GM23338 (cell line): ENCODE measurements around the gene SMIM5. TPM values are rescaled to one million over a fixed set of nuclear protein-coding genes. Genes with fewer than 3 reads are reported as not detected.

Experiments used
- ATAC-seq: fragments of 200-7000 bp; cut with Tn5 transposase; 3 replicates; pipeline ENCODE4 v1.9.1; 2020
- DNase-seq: peaks from one replicate; pipeline ENCODE4 v3.0.0-alpha.2; 2015; ENCODE audit warnings: low spot score
- H2AFZ ChIP-seq: fragments of 200-600 bp; sonication (generic); 2 replicates; pipeline ENCODE4 v1.8.0; 2016; ENCODE audit warnings: antibody characterized with exemption, mild to moderate bottlenecking, moderate library complexity
- H3F3A ChIP-seq: fragments of 200-600 bp; sonication (generic); replicated peaks from 2 replicates; pipeline ENCODE4 v1.8.0; 2017; ENCODE audit warnings: antibody characterized with exemption, mixed run types, low read depth
- H3K27ac ChIP-seq: fragments of 200-600 bp; sonication (generic); 2 replicates; pipeline ENCODE4 v1.6.1; 2016; ENCODE audit warnings: low read depth
- H3K27me3 ChIP-seq: fragments of 200-600 bp; sonication (generic); 2 replicates; pipeline ENCODE4 v1.8.0; 2016; ENCODE audit warnings: mild to moderate bottlenecking, mixed run types, moderate library complexity; ENCODE audit not compliant: insufficient read depth
- H3K36me3 ChIP-seq: fragments of 200-600 bp; sonication (generic); 2 replicates; pipeline ENCODE4 v1.8.0; 2016; ENCODE audit warnings: mild to moderate bottlenecking; ENCODE audit not compliant: insufficient read depth
- H3K4me1 ChIP-seq: fragments of 200-600 bp; sonication (generic); 2 replicates; pipeline ENCODE4 v1.8.0; 2016; ENCODE audit warnings: mild to moderate bottlenecking, moderate library complexity; ENCODE audit not compliant: insufficient read depth
- H3K4me2 ChIP-seq: fragments of 200-600 bp; sonication (generic); 2 replicates; pipeline ENCODE4 v1.7.1; 2017; ENCODE audit warnings: mixed run types
- H3K4me3 ChIP-seq: fragments of 200-600 bp; sonication (generic); 2 replicates; pipeline ENCODE4 v1.6.1; 2016; ENCODE audit warnings: mixed run types
- H3K79me2 ChIP-seq: fragments of 200-600 bp; sonication (generic); replicated peaks from 2 replicates; pipeline ENCODE4 v1.8.0; 2017; ENCODE audit warnings: mild to moderate bottlenecking; ENCODE audit not compliant: insufficient read depth
- H3K9me2 ChIP-seq: fragments of 200-600 bp; sonication (generic); 2 replicates; pipeline ENCODE4 v1.8.0; 2017; ENCODE audit not compliant: insufficient read depth
- H4K20me1 ChIP-seq: fragments of 200-600 bp; sonication (generic); replicated peaks from 2 replicates; pipeline ENCODE4 v1.8.0; 2017; ENCODE audit warnings: mild to moderate bottlenecking; ENCODE audit not compliant: insufficient read depth
- H3K27ac Mint-ChIP-seq: 2 replicates; pipeline ENCODE4 v1.8.0; 2020; ENCODE audit warnings: inconsistent platforms, mild to moderate bottlenecking, moderate library complexity, mixed read lengths
- H3K27me3 Mint-ChIP-seq: 3 replicates; pipeline ENCODE4 v1.8.0; 2022; ENCODE audit warnings: low read depth, mild to moderate bottlenecking, moderate library complexity, mixed read lengths, inconsistent platforms; ENCODE audit not compliant: insufficient read depth, poor library complexity
- H3K36me3 Mint-ChIP-seq: 3 replicates; pipeline ENCODE4 v1.8.0; 2021; ENCODE audit warnings: low read depth, mild to moderate bottlenecking, inconsistent platforms, moderate library complexity, mixed read lengths
- H3K4me1 Mint-ChIP-seq: 3 replicates; pipeline ENCODE4 v1.8.0; 2020; ENCODE audit warnings: mild to moderate bottlenecking, inconsistent platforms, mixed read lengths
- H3K4me3 Mint-ChIP-seq: 3 replicates; pipeline ENCODE4 v1.8.0; 2021; ENCODE audit warnings: moderate library complexity, mild to moderate bottlenecking, inconsistent platforms, mixed read lengths
- H3K9me3 Mint-ChIP-seq: 3 replicates; pipeline ENCODE4 v1.8.0; 2020; ENCODE audit warnings: moderate library complexity, mild to moderate bottlenecking, inconsistent platforms, mixed read lengths
- CREB1 ChIP-seq: fragments of 250-450 bp; sonication (Bioruptor Pico); IDR thresholded peaks from 2 replicates; pipeline ENCODE4 v1.5.0; 2020; ENCODE audit warnings: low read depth, mild to moderate bottlenecking, moderate library complexity
- CTCF ChIP-seq, 2 experiments: fragments of 200-600 bp in 1 of 2; sonication (generic) in 1 of 2; conservative IDR thresholded peaks; 2 replicates each; pipeline versions ENCODE4 v1.5.1 to v1.6.1; 2016 to 2017; ENCODE audit warnings: antibody characterized with exemption in 2 of 2, low read depth in 2 of 2, mild to moderate bottlenecking in 2 of 2, moderate library complexity in 1 of 2
- ETS1 ChIP-seq: IDR thresholded peaks from 2 replicates; pipeline ENCODE4 v1.6.1; 2016; ENCODE audit warnings: antibody characterized with exemption
- EZH2phosphoT487 ChIP-seq: fragments of 200-600 bp; sonication (generic); IDR thresholded peaks from one replicate; pipeline ENCODE4 v1.8.1; 2018; ENCODE audit warnings: antibody characterized with exemption; ENCODE audit not compliant: unreplicated experiment
- JUNB ChIP-seq: IDR thresholded peaks from one replicate; pipeline ENCODE4 v1.6.1; 2016; ENCODE audit warnings: antibody characterized with exemption; ENCODE audit not compliant: unreplicated experiment
- NANOG ChIP-seq: IDR thresholded peaks from 2 replicates; pipeline ENCODE4 v1.6.1; 2016; ENCODE audit warnings: antibody characterized with exemption, borderline replicate concordance
- POLR2AphosphoS5 ChIP-seq: IDR thresholded peaks from 2 replicates; pipeline ENCODE4 v1.6.1; 2016; ENCODE audit warnings: antibody characterized with exemption, low read depth
- REST ChIP-seq: IDR thresholded peaks from one replicate; pipeline ENCODE4 v1.6.1; 2018; ENCODE audit warnings: antibody characterized with exemption; ENCODE audit not compliant: unreplicated experiment
- STAT1 ChIP-seq: IDR thresholded peaks from one replicate; pipeline ENCODE4 v1.6.1; 2016; ENCODE audit warnings: antibody characterized with exemption; ENCODE audit not compliant: unreplicated experiment
- ZNF114 ChIP-seq: fragments of 250-450 bp; sonication (Bioruptor Pico); IDR thresholded peaks from 2 replicates; pipeline ENCODE4 v1.5.0; 2020; ENCODE audit warnings: mild to moderate bottlenecking, moderate library complexity
- ZNF331 ChIP-seq: fragments of 250-450 bp; sonication (Bioruptor Pico); IDR thresholded peaks from 2 replicates; pipeline ENCODE4 v1.5.0; 2020; ENCODE audit warnings: low read depth, mild to moderate bottlenecking, moderate library complexity
- ZNF462 ChIP-seq: fragments of 250-450 bp; sonication (Bioruptor Pico); IDR thresholded peaks from 2 replicates; pipeline ENCODE4 v1.5.0; 2020; ENCODE audit warnings: mild to moderate bottlenecking, moderate library complexity
- polyA plus RNA-seq: library from polyadenylated mRNA; unstranded; fragments of >200 nt; fragmentation: Nextera tagmentation; extraction: Ambion mirVana; gene quantifications from 2 replicates; pipeline ENCODE4 v1.2.1, GENCODE V29; 2016
- total RNA-seq: library from RNA; depleted of rRNA; stranded (reverse); fragments of >200 nt; shearing (Covaris generic); gene quantifications from 2 replicates; pipeline ENCODE4 v1.2.3, GENCODE V29; 2014

SMIM5 gene
- total and polyA plus RNA-seq, 2 experiments from 2014 or later: 0.16 TPM; not detected in 1

- TF ChIP-seq CREB1 (CRISPR knock-in tag) (no peak), ZNF462 (CRISPR knock-in tag) (no peak)
Observed at GRCh38 chr17:75647061-75647460, 13.8 kb downstream of the SMIM5 start (continued).

GRCh38 chr17:75647921-75648320 is 14.7 kb downstream of the SMIM5 start:
- Histone ChIP-seq H2AFZ (no peak overlapping the region), H3K79me2 (no peaks in the 10 kb centered on the region), H3K36me3 (no peaks in the 10 kb centered on the region; the same call in 1 of the 2 replicates), H3F3A (no peaks in the 10 kb centered on the region), H3K9me2 (no peaks in the 10 kb centered on the region), H3K4me1 (peaks cover 9% of the 10 kb centered on the region), H3K4me2 (no peak overlapping the region), H3K4me3 (no peak overlapping the region), H3K27me3 (no peaks in the 10 kb centered on the region), H3K27ac (no peak overlapping the region), H4K20me1 (no peaks in the 10 kb centered on the region)
- Mint-ChIP-seq H3K4me1 (peaks cover 9% of the 10 kb centered on the region), H3K27ac (no peak overlapping the region), H3K36me3 (peaks cover 34% of the 10 kb centered on the region), H3K9me3 (no peaks in the 10 kb centered on the region), H3K4me3 (no peak overlapping the region; the same call in 2 of the 3 replicates), H3K27me3 (peaks cover 3% of the 10 kb centered on the region)
- ATAC-seq (no peak), DNase-seq (no peak)
- TF ChIP-seq EZH2phosphoT487: no peak
- no peak for TF ChIP-seq ETS1
- no peak for TF ChIP-seq CTCF (conservative IDR thresholded peaks at IDR 0.05; ENCODE audit: low read depth in 2 of 2)
- TF ChIP-seq POLR2AphosphoS5: no peak
- TF ChIP-seq ZNF114 (CRISPR knock-in tag): no peak
- TF ChIP-seq CREB1 (CRISPR knock-in tag): no peak
- no peak for TF ChIP-seq ZNF331
- TF ChIP-seq JUNB: no peak
- no peak for TF ChIP-seq REST
- TF ChIP-seq STAT1: no peak
- no peak for TF ChIP-seq NANOG
